Measurements from ENCODE around the gene CLINT1.

CLINT1 gene

DNA sequence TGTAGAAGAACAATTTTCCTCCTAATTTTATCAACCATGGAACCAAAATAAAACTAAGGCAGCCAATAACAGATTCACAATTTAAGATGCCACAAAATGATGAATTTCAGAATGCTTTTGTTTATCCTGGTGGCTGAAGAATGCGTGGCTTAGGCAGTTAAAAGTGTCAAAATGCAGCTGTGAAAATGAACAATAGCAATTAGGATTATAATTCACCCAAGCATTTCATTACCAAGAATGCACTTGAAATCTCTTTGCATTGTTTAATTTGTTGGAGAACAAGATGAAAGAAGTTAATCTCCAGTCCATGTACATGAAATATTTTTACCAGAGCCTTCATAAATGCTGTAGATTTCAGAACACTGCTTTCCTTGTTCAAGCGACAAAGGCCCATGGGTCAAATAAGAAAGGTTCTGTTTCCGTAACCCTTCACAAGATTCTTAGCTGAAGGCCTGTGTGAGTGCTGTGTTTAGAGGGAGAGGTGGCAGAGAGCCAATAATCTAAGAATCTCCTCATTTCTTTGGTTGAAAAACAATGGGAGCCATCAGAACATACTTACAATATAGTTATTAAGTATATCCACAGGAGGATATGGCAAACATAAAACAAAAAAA is 39.3 kb downstream of the CLINT1 start:
- DNase-seq = no peak

DNA sequence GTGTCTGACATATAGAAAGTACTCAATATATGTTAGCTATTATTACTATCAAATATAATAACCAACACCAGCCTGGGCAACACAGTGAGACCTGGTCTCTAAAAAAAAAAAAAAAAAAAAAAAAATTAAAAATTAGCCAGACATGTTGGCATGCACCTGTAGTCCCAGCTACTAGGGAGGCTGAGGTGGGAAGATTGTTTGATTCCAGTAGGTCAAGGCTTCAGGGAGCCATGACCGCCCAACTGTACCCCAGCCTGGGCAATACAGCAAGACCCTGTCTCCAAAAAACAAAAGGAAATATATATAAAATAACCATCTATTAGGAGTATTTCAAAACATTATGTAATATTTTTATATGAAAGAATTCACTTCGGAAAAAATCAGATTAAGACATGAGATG is 40.6 kb downstream of the CLINT1 start:
- no peak for DNase-seq

DNA sequence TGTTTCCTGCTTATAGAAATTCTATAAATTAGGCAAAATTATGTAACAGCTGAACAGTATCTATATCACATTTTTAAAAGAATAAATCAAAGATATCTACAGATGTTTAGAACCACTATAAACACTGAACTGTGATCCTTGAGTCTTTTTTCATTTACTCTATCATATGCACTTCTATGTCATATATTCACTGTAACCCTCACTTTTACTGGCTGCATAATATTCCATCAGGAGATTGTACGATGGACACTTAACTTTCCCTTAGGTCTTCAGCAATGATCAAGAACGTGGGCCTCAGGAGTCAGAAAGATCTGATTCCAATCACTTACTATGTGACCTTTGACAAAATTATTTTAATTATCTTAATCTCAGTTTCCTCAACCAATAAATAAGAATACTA is 41.0 kb downstream of the CLINT1 start:
- no peak for DNase-seq

DNA sequence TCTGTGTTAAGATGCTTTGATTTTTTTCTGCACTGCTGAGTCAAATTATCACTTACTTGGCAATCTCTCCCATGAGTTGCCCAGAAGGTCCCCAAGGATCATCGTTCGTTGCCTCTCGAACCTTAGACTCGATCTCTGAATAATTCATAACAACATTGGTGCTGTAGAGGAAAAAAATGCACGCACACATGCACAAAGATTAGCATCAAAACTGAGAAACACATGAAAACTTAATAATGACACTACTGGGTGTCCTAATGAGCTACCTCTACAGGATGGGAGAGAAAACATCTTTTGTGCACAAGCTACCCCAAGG is 41.6 kb downstream of the CLINT1 start:
- DNase-seq = no peak

DNA sequence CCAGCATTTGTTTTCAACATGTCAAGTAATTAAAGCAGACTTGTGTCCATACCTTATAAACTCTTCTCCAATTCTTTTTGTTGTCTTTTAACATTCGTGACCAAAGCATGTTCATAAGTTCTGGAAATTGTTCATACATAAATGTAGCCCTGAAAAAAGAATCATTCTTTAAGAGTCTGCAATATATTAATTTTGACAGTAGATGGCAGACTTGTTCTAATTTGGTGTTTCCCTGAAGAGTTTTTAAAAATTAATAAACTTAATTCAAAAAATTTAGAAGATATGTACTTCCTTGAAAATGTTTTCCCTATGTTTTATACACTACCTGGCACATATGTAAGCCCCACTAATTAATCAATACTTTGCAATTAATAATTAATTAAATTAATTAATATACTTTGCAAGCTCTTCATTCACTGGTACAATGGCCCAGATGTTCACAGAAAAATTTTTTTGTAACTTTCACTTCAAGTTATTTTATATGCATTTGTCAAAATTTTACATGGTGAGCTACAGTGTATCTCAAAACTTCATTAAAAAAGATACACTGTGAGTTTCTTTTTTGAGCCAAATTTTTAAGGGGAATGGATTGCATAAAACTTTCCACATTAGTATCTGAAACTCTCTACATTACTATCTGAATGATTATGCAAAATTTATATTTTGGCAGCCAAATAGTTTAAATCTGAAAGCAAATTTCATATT is 42.1 kb downstream of the CLINT1 start:
- DNase-seq = no peak

DNA sequence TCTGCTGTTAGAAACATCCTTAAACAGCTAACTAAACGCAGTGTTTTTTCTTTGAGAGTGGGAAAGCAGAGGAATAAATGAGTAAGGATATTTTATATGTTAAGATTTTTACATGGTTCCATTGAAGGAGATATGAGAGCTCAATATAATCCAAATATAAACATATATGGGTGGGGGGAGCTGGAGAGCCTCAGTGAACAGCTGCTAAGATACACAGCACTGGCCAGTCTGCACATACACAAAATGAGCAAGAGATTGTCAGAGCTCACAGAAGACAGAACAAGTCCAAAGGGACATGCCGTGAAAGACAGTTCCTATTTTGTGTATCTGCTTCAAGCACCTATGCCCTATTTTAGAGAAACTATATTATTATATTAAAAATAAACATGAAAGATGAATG is 46.9 kb downstream of the CLINT1 start:
- no peak for DNase-seq

DNA sequence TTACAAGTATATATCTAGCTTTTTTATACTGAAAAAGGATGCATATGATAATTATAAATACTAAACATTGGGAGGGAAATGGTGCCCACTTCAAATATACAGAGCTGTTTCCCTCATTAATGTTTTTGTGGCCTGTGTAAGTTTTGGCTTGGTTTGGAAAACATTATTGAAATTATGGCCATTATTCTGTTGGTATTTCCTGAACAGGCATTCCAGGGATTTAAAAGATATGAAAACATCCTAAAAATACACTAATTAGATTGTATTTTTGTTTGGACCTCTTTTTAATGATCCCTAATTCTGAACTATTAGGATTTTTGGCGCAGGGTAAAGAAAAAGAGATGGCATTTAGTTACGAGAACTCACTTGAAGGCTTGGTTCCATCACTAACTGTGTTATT is 50.9 kb downstream of the CLINT1 start:
- DNase-seq = no peak

DNA sequence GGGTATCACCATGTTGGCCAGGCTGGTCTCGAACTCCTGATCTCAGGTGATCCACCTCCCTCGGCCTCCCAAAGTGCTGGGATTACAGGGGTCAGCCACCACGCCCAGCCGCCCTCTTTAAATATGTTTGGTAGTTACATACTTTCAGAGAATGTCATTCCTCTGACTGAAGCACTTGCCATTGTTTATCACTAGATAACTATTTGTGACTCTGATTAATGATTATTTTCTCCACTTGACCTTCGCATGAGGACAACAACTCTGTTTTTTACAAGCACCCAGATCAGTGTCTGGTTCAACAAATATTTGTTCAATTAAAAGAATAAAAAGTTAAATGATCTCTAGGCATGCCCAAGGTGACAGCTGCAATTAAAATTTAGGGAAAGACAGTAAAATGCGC is 56.2 kb downstream of the CLINT1 start:
- DNase-seq = no peak

DNA sequence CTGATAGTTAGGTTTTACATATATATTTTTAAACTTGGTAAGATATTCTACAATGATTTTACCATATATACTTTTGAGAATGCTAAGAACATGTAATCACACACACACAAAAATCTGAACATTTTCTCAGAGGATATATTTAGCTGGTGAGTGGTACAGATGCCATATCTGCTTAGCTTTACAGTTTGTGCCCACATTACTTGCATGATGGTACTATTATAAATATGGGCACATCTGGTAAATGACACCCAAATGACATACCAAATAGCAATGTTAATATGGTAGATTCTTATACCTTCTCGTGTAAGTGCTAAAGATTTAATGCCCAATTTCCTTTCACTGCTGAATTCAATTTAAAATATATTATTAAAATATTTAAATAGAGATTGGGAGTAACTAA is 58.8 kb downstream of the CLINT1 start:
- no peak for DNase-seq

DNA sequence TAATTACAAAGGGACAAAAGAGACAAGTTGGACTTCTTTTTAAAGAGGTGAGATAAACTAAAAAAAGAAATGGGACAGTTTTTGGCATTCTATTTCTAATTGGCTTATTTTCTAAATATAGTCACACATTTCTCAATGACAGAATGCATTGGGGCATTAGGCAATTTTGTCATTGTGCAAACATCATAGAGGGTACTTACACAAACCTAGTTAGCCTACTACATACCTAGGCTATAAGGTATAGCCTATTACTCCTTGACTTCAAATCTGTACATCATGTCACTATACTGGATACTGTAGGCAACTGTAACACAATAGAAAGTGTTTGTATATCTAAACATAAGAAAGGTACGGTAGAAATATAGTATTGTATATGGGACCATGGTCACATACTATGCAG is 59.4 kb downstream of the CLINT1 start:
- no peak for DNase-seq

DNA sequence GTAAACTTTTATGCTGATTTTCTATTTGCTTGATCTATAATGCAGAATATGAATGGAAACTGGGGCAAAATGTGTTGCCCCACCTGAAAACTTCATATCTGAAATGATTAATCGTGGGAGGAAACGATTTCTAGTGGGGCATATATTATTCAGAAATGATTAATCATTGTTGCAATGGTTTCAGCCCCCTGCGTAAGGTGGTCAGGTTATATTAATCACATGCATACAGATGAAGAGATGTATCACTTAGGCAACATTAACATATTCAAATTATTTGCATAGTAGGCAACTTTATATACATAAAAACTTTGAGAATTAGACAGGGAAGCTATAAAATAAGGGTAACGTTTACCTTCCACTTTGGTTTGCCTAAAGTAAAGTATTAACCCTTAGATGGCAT is 65.6 kb downstream of the CLINT1 start:
- no peak for DNase-seq

DNA sequence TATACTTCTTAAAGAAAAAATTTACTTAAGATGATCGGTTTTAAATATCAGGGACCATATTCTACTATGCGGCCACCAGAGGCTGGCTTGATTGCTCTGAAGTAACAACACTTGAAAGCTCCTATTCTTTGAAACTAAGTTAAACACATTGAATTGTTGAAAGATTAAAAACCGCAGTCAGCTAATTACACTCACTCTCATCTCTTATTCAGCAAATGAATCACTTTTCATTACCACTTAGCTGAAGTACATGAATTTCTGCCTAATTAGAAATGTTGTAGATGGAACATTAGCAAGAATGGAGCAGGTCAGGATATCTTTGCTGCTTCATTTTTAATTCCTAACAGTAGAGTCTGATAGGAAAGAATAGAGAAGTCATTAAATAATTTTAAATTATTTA is 73.1 kb downstream of the CLINT1 start:
- no peak for DNase-seq

DNA sequence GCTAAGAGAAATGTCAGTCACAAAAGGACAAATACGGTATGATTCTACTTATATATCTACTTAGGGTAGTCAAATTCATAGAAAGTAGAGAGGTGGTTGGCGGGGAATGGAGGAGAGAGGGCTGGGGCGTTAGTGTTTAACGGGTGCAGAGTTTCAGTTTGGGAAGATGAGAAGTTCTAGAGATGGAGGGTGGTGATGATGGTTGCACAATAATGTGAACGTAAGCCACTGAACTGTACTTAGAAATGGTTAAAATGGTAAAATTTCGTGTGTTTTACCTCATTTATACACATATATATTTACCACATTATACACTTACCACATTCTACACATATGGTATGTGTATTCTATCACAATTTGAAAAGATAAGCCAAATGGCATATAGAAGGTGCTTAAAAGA is 79.7 kb downstream of the CLINT1 start:
- no peak for DNase-seq

DNA sequence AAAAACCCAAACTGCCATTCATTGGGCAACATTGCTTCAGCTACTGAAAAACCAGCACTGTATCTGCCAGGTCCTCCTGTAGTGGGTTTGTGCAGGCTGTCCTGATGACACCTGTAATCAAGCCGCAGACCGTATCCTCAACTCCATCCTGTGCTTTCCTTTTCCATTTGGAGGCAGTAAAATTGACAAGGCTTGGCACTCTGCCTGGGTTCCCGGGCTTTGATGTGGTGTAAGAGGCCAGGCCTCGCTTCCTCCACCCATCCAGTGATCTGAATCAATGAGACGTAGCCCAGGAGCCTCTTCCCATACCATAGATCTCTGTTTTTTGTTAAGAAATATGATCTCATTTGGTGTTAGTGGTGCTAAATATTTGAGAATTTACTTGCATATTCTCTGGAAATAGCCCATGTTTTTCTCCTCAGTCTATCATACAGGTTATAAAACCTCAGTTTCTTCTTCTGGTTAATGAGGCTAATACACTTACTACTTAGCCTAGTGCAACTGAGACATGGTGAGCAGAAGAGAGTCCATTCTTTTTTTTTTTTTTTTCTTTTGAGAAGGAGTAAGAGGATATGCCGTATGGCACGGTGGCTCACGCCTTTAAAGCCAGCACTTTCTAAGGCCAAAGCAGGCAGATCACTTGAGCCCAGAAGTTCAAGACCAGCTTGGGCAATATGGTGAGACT is 80.7 kb downstream of the CLINT1 start:
- DNase-seq = no peak

DNA sequence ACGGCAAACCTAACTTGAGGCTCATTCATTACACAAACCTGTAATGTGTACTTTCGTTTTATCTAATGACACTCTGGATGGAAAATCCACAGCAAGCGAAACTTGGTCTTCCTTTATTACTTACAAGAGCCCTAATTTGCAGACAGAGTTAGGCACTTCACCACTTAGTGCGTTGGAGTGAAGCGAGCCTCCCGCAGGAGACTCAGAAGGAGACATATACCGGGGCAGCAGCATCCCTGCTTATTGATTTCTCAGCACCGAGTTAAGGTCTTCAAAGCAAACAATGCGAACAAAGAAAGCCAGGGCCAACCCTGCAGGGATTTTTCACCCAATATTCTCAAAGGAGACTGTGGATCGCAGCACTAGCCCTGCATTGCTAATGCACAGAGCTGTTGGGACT is 86.8 kb downstream of the CLINT1 start:
- no peak for DNase-seq

DNA sequence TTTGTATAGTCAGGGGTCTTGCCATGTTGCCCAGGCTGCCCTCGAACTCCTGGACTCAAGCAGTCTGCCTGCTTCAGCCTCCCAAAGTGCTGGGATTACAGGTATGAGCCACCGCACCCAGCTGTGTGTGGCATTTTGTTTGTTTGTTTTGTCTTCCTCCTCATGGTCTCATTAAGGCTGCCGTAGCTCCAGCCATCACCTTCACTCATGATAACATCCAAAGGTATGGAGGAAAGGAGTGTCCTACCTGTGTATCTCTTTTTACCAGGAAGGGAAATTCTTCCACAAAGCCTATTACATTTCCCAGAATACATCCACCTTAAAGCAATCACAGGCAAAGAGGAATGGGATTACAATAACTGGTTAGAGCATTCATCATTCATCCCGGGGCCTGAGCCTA is 88.3 kb downstream of the CLINT1 start:
- no peak for DNase-seq

DNA sequence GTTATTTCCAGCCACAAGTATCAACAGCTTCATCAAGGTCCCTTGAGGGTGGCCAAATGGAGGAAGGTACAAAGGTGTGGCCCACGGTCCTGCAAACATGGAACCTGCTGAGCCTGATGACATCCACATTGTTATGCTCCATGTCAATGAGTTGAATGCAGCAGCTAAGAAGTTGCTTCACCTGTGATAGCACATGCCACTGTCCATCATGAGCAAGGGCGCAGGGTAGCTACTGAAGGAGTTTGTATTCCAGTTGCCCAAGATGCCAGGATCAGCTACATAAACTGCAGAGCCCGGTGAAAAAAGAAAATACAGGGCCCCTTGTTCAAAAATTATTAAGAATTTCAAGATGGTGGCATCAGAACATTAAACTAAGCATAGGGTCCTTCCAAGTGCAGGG is 91.3 kb downstream of the CLINT1 start:
- no peak for DNase-seq

DNA sequence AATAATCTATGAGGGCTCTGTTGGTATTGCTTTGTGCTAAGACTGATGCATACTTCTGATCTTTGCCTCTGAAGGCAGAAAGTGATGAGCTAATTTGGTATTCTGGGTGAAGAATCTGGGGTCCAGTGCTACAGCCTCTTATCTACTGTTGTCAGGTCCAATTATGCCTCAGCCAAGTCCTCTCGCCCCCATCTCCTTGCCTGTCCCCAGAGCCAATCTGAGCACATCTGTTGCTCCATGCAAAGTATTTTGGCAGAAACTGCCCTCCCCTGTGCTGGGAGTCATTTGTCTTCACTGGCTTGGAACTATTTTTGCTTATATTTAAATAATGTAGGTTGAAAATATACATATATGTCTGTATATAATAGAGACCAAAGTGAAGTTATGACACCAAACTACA is 92.0 kb downstream of the CLINT1 start:
- DNase-seq = no peak

DNA sequence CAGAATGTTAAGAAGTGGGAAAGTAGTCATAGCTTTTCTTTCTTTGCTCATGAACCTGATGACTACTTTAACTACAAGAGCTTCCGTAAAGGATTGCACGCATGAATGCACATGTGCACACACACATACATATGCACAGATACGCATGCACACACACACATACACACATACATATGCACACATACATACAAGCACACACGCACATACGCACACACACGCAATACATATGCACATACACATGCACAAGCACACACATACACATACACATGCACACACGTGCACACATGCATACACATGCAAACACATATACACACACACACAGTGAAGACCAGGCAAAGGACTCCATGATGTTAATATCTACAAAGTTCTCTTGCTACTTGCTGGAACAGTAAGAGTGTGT is 92.5 kb downstream of the CLINT1 start:
- DNase-seq = no peak

DNA sequence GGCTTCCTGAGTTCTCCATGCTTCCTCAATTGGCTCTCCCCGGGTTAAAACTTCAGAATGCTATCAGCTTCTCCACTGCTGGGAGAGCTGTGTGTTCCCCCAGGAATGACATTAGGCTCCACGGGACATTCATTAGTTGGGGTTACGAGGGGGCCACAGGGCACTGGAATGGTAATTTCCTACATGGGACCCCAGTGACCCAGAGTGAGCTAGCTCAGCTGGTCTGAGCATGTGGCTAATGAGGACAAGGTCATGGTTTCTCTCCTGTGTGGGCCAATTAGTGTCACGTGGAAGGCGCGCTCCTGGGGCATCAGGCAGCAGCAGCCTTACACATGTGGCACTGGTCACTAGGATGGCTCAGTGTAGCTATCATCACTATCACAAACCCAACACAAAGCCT is 94.4 kb downstream of the CLINT1 start:
- DNase-seq = no peak

DNA sequence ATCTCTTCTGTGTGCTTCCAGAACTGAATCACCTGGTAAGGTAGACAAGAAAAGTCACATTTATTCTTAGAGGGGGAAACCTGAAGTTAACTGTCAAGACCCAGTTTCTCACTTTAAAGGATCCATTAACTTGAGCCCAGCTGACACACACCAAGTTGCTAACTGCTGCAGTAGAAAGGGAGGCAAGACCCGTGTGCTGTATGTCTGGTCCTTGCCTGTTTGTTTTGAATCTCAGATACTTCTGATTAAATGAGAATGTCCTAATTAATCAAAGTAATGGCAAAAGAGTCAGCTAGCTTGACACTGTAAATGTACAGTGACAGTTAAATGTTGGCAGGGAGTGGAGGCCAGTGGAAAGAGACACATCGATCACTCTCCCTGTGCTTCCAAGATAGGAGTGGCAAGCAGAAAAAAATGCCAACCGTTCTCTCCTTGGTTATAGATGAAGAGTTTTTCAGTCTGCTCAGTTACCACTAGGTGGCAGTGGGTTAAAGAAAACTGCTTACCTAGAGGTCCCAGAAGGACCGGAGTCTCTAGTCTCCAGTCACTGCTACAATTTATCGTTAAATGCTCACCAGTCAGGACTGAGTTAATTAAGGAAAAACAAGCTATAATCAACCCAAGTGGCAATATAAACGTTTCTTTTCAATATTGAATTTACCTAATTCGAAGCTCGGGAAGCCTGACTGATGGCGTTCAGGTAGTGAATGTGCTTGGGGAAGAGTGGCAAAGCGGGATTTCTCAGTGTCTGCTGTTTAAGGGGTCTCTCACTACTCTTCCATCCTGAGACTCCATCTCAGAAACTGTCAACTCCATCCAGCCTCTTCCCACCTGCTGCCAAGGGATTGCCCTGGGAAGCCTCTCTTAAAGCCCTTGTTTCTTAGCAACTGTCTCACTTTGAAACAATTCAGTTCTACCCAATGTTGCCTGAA is 97.0 kb downstream of the CLINT1 start:
- no peak for DNase-seq

DNA sequence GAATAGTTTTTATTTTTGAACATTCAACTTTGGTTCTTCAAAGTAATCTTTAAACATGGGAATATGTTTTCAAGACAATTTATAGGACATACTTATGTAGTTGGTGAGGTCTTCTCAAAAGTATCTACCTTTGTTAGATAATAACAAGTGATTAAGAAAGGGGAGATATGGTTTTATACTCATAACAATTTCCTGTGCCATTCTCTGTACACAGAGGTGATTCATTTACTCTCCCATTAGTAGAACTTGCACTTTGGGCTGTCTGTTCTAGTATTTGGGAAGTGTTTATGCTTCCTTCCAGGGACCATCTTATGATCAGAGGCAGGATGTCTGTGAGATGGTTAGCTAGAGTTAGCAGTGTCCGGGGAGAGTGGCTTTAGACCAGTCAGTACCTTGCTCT is 100.2 kb downstream of the CLINT1 start:
- no peak for DNase-seq

DNA sequence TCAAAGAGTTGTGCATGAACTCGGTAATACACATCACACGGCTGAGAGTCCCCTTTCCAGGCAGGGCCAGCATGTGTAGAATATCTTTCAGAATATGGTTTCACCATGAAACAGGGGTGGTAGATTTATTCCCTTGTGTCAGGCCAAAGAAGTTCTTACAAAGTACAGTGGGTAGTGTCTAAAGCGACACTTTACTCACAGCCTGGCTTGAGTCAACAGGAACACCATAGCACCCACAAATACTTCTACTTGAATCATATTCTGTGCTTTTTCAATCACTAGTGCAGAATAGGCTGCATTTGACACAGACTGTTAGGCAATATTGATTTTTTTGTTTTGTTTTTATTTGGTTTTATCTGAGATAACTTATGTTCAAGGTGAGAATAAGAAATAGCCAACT is 102.8 kb downstream of the CLINT1 start:
- no peak for DNase-seq

DNA sequence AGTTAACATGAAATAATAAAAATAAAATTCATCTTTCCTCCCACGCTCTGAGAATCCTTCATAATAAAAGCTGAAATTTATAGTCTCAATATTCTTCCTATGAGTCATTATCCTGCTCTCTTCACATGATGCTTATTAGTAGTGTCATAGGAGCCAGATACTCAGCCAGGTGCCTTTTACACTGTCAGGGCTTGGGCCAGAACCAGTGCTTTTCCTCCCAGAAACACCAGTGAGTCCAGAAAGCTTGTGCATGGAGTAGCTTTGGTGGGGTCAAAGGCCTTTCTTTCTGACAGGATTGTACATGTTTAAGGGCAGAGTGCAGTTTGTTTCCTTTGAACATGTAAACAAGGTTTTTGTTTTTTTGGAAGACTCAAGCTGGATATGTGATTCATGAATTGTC is 108.6 kb downstream of the CLINT1 start:
- DNase-seq = no peak
